ENCODE measurements around the gene TEKT5.

DNA sequence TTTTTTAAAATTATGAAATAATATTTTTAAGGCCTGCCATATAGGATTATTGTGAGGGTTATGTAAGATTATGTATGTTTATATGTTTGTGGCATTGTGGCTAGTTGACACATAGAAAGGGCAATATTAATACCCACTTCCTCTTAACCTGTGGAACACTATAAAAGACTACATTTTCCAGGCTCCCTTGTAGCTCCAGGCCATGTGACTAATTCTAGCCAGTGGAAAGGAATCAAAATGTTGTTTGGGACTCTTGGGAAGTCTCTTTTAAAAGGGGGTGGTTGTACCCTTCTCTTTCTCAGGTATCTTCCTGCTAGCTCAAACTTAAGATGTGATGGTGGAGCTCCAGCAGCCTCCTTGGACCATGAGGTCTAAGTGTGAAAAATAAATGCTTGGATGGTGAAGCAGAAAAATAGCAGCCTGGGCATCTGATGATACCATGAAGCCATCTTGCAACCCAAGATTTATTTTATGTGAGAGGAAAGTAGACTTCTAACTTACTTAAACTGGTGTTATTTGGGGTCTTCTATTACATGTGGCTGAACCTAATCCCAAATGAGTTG lies 39.2 kb downstream of the TEKT5 start:
- TF ChIP-seq, protein P1, sequence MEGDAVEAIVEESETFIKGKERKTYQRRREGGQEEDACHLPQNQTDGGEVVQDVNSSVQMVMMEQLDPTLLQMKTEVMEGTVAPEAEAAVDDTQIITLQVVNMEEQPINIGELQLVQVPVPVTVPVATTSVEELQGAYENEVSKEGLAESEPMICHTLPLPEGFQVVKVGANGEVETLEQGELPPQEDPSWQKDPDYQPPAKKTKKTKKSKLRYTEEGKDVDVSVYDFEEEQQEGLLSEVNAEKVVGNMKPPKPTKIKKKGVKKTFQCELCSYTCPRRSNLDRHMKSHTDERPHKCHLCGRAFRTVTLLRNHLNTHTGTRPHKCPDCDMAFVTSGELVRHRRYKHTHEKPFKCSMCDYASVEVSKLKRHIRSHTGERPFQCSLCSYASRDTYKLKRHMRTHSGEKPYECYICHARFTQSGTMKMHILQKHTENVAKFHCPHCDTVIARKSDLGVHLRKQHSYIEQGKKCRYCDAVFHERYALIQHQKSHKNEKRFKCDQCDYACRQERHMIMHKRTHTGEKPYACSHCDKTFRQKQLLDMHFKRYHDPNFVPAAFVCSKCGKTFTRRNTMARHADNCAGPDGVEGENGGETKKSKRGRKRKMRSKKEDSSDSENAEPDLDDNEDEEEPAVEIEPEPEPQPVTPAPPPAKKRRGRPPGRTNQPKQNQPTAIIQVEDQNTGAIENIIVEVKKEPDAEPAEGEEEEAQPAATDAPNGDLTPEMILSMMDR (IDR thresholded peaks at IDR 0.05; ENCODE audit: low read depth, low read length, missing input control): no peak
- TF ChIP-seq RAD21 (IDR thresholded peaks at IDR 0.05): no peak
- TF ChIP-seq, protein P2, sequence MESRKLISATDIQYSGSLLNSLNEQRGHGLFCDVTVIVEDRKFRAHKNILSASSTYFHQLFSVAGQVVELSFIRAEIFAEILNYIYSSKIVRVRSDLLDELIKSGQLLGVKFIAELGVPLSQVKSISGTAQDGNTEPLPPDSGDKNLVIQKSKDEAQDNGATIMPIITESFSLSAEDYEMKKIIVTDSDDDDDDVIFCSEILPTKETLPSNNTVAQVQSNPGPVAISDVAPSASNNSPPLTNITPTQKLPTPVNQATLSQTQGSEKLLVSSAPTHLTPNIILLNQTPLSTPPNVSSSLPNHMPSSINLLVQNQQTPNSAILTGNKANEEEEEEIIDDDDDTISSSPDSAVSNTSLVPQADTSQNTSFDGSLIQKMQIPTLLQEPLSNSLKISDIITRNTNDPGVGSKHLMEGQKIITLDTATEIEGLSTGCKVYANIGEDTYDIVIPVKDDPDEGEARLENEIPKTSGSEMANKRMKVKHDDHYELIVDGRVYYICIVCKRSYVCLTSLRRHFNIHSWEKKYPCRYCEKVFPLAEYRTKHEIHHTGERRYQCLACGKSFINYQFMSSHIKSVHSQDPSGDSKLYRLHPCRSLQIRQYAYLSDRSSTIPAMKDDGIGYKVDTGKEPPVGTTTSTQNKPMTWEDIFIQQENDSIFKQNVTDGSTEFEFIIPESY (IDR thresholded peaks at IDR 0.05): no peak
- no peak for TF ChIP-seq NR2F2 (IDR thresholded peaks at IDR 0.05)
- TF ChIP-seq TAF1 (conservative IDR thresholded peaks at IDR 0.05): no peak
- TF ChIP-seq, protein P3, sequence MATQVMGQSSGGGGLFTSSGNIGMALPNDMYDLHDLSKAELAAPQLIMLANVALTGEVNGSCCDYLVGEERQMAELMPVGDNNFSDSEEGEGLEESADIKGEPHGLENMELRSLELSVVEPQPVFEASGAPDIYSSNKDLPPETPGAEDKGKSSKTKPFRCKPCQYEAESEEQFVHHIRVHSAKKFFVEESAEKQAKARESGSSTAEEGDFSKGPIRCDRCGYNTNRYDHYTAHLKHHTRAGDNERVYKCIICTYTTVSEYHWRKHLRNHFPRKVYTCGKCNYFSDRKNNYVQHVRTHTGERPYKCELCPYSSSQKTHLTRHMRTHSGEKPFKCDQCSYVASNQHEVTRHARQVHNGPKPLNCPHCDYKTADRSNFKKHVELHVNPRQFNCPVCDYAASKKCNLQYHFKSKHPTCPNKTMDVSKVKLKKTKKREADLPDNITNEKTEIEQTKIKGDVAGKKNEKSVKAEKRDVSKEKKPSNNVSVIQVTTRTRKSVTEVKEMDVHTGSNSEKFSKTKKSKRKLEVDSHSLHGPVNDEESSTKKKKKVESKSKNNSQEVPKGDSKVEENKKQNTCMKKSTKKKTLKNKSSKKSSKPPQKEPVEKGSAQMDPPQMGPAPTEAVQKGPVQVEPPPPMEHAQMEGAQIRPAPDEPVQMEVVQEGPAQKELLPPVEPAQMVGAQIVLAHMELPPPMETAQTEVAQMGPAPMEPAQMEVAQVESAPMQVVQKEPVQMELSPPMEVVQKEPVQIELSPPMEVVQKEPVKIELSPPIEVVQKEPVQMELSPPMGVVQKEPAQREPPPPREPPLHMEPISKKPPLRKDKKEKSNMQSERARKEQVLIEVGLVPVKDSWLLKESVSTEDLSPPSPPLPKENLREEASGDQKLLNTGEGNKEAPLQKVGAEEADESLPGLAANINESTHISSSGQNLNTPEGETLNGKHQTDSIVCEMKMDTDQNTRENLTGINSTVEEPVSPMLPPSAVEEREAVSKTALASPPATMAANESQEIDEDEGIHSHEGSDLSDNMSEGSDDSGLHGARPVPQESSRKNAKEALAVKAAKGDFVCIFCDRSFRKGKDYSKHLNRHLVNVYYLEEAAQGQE (IDR thresholded peaks at IDR 0.05): no peak
- TF ChIP-seq HNF4G (IDR thresholded peaks at IDR 0.05): no peak
- no peak for TF ChIP-seq EGR1 (IDR thresholded peaks at IDR 0.05; ENCODE audit: low read depth in 2 of 2)
- TF ChIP-seq, protein P4, sequence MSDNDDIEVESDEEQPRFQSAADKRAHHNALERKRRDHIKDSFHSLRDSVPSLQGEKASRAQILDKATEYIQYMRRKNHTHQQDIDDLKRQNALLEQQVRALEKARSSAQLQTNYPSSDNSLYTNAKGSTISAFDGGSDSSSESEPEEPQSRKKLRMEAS (IDR thresholded peaks at IDR 0.05): no peak
- TF ChIP-seq JUND (IDR thresholded peaks at IDR 0.05): no peak
- no peak for TF ChIP-seq FOXA1 (IDR thresholded peaks at IDR 0.05)

All from liver (tissue), 3 donors.